GM21576 (cell line): ENCODE data around the gene DCAF17.
"Not testable (repeated sequence)": the region's sequence is repeated elsewhere in the genome, so short reads cannot be mapped to it uniquely, and the experiment has no call there.

Experiments used
- ATAC-seq: cut with Tn5 transposase; IDR thresholded peaks from one replicate; pipeline ENCODE4 v1.9.1; 2021; ENCODE audit warnings: mild to moderate bottlenecking, moderate library complexity; ENCODE audit not compliant: unreplicated experiment

DCAF17 gene

DNA sequence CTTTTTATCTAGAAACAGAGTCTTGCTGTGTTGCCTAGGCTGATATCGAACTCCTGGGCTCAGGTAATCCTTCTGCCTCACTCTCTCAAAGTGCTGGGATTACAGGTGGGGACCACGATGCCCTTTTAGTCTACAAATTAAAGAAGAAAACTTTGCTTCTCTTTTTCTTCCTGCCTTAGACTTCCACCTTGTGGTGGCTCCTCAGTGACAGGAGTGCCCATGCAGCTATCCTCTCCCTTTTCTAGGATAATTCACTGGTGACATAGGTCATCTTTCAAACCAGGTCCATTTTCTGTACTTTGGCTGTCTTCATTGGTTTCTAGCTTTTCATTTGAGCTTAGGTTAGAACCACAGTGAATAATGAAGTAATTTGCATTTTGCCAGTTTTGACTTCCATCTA lies 13.6 kb downstream of the DCAF17 start:
- ATAC-seq, result no peak

DNA sequence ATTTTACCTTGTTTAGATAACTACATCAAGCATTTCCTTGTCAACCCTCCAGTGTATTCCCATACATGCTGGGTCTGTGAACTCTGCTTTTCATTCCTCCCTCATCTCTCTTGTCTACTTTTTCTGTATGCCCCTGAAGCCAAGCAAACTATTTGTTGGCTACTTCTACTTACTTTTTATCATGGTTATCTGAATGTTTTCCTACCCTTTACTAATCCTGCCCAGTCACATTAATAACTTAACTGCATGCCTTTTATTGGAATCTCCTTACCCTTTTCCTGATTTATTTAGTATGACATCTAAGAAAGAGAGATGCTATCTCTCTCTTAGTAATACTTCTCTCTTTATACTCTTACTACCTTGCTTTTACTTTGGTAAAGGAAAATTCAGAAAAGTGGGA lies 17.0 kb downstream of the DCAF17 start:
- no peak for ATAC-seq

DNA sequence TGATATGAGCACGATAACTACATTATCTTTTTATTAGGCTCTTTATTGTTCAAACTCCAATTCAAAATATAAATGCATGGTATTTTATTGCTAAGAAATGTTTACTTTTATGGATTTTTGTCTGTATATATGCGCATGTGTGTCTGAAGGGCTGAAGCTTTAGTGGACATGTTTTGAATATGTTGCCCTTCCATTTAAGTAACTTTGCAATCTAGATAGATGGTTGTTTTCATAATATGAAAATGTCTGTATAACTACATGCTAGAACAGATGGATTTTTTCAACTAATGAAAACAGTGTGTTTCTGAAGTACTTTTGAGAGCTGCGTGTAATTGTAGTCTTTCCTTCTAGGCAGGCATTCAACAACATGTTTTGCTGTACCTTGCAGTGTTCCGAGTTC lies 18.7 kb downstream of the DCAF17 start:
- no peak for ATAC-seq

DNA sequence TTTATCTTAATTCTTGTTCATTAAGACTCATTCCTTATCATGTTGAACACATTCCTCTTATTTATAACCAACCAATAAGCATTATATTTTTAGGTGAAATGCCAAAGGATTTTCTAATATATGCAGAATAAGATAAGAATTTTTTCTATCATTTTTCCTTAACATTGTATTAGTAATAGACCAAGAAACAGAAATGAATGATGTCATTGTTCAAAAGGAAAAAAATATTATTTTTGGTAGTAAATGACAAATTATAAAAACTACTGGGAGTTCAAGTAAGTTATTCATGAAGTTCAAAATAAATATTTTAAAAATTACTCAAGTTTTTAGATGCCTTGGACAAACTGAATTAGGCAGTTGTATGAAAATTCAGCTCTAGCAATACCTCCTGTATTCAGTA lies 25.5 kb downstream of the DCAF17 start:
- no peak for ATAC-seq

DNA sequence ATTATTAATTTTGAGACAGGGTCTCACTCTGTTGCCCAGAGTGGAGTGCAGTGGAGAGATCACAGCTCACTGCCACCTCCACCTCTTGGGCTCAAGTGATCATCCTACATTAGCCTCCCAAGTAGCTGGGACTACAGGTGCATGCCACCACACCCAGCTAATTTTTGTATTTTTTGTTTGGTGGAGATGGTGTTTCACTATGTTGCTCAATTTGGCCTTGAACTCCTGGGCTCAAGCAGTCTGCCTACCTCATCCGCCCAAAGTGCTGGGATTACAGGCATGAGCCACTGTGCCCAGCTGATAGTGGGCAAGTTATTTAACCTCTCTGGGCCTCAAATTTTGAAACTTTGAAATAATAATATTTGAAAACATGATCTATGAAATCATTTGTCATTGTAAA lies 26.5 kb downstream of the DCAF17 start:
- ATAC-seq, result no peak

DNA sequence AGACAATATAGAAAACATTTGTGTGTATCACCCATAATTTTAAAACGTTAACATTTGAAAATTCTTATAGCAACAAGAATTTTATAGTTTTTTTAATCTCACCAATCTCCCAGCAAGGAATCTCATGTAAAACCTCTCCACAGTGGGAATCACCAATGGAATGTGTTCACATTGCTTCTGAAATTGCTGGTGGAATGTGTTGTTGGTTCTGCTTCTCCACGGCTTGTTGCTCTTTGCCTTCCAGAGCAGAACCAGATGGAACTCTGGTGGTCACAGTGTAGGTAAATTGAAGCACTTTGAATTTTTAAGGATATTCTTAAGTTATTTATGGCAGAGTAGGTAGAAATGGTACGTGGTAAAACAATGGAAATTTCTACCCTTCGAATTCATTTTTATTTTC lies 35.1 kb downstream of the DCAF17 start:
- no peak for ATAC-seq

DNA sequence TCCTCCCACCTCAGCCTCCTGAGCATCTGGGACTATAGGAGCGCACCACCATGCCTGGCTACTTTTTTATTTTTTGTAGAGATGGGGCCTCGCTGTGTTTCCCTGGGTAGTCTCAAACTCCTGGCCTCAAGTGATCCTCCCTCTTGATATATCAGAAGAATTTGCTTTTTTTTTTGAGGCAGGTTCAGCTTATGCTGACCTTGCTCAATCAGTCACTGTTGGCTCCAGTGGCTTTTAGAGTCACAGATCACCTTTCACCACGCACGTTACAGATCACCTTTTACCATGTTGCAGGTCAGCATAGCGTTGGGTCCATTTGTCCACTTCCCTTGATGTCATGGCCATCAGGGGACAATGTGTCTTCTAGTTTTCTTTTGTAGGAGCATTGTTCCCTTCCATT lies 36.1 kb downstream of the DCAF17 start:
- ATAC-seq, result no peak

DNA sequence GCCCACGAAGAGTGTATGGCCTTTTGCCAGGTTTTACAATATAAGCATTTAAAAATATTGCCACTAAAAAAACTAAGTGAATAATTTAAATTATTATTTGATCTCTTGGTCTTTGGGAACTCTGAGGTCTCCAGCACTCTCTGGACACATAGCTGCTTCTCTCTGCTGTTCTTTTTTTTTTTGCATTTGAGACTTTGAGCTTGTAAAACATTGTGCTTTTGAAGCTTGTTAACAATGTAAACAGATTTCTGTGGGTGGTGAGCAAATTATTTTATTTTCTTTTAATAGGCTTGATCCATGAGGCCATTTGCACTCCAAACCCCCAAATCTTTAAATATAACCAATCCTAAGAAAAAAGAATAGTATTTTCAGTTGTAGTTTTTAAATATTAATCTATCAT lies 42.0 kb downstream of the DCAF17 start:
- no peak for ATAC-seq

DNA sequence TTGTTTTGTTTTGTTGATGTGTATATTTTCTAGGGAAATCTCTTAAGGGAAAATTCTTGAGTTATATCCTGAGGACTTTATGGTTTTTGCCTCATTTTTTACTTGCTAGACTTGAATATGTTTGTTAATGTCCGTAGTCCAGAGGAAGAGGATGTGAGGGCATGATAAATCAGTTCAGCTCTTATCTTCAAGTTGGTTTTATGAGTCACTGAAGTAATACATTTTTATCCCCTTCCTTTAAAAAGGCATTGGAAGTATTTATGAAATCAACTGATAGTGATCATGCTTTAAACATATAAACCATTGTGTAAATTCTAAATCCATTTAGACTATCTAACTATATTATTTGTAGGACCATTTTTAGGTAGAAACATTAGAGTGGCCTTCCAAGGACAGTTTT lies 44.3 kb downstream of the DCAF17 start:
- ATAC-seq, result no peak

DNA sequence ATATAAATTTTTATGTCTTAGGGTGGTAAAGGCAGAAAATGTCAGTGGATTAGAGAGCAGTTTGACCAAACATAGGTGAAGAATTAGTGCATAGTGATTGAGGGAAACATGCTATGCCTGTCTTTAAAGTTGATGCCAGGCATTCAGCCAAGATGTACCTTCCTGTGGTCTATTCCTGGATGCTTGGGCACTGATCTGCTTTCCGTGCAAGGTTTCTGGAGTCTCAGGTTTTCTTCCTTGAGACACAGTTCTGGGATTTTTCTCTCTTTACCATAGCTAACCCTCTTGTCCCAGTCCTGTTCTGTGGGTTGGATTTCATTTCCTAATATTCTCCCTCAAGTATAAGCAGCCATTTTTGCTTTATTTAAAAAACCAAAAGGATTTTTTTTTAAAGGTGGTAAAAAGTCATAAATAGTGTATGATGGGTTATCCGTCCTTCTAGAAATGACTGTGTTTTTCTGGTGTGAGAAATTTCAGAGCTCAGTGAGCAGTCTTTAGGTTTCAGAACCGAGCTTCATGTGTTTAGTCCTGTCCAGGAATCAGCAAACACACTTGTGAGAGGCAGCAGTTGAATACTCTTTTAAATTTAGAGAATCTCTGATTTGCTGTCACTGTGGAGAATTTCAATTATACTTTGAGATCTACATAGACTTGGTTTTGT lies 45.3 kb downstream of the DCAF17 start:
- peak; percentile 64 for ATAC-seq

DNA sequence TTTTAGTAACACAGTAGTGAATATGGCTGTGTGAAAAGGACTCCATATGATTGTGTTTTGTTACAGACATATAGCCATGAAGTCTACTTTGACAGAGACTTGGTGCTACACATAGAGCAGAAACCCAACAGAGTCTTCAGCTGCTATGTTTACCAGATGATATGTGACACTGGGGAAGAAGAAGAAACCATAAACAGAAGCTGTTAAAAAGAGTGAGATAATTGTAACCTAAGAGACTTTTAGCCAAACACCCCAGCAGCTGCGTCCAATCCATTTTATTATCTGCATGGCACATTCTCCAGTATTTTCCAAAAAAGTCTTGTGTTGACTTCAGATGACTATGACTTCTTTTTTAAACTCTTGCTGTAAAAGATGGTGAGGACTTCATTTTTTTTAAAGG lies 46.9 kb downstream of the DCAF17 start:
- ATAC-seq, result no peak

DNA sequence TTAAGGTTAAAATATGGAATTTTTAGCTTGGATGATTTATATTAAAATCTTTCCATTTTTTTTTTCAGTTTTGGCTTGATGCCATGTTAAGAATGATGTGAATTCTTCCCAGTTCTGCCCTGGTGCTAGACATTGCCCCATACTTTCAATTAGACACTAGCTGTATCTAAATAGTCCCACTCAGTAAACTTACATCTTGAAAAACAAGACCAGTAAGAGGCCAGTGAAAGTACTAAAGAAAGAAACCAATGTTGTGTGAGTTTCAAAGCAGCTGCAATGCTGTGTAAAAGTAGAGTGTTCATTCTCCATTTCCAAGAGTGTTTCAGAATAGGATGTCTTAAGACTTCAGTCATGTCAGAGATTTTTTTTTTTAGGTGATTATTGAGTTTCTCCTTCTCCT lies 48.3 kb downstream of the DCAF17 start:
- no peak for ATAC-seq

DNA sequence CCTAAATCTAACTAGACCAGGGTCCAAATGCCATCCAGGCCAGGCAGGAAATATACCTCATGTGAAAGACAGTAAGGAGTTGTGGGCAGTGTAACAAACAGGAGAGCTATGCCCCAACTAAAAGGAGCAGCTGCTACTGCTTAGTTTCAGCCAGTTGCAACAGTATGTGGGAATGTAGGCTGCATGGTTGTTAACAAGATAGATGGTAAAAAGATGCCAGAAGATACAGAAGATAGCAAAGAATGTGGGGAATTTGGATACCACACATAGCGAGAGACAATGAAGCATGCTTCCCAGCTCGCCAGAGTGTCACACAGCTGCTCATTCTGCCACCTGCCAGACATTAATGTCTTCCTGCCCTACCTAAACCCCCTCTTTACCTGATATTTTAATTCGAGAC lies 48.9 kb downstream of the DCAF17 start:
- ATAC-seq, result no peak

DNA sequence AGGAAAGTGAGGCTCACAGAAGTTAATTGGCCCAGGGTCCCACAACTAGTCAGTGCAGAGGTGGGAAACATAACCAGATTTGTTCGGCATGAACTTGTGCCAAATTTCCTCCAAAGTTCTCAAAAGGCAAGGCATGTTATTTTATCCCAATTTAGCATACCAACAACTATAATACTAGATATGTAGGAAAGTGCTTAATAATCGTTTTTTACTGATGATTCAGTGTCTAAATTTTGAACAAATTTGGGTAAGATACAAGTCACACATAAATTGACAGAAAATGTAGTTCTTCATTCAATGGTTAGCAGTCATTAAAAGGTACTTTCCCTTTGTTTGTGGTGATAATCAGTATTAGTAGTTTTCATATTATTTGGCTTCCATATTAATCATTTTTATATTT lies 49.8 kb downstream of the DCAF17 start:
- ATAC-seq, result no peak

DNA sequence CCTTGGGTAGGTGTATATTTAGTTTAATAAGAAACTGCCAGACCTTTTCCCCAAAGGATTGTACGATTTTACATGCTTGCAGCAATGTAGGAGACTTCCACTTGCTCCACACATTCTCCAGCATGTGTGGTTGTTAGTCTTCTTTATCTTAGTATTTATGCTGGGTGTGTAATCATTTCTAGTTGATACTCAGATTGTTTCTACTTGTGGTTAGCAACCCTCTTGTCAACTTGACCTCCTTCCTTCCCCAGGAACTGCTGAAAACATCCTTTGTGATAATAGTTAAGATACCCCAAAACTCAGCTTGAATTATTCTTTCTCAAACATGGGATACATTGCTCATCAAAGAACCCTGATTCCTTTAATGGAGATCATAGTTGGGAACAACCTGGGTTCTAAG lies 51.1 kb downstream of the DCAF17 start:
- no peak for ATAC-seq

DNA sequence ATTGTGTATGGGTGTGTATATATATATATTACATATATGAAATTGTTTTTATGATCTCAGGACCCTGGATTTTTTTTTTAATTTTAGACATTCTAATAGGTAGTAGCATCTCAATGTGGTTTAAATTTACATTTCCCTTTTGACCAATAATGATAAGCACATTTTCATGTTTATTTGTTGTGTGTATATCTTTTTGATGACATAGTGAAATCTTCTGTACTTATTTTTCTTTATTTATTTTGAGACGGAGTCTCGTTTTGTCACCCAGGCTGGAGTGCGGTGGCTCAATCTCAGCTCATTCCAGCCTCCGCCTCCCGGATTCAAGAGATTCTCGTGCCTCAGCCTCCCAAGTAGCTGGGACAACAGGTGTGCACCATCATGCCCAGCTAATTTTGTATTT lies 53.2 kb downstream of the DCAF17 start:
- ATAC-seq, result no peak

DNA sequence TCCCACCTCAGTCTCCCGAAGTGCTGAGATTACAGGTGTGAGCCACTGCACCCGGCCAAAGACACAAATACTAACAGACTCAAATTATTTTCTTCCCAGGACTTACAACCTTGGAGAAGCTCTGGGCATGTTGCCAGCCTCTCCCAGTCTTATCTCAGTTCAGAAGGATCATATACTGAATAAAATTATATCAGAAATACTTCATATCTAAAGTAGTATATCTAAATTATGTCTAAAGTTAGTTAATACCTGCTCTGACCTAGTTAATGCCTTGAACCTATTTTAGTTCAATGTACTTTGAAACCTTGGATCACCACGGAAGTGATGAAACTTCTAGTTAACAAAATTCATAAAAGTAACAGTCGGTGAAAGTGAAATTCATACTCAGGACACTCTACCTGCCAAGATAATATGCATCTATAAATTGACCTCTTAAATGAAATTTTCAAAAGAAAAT lies 53.8 kb downstream of the DCAF17 start:
- ATAC-seq, result no peak

DNA sequence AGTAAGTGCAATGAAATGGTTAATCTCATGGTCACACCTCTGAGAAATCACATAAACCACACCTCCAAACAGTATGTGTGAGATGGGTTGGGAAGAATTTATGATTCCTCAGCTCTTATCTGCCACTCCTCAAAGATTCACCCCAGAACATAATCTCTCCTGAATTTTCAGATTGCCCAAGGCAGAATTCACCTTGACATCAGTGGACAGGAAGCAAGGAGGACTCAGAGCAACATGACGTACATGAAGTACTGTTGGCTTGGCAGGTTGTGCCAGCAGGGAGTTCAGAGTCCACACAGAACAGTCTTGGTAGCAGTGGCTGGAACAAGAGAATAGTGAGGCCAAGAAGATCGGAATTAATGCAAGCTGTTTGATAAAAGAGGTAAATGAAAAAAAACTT lies 56.6 kb downstream of the DCAF17 start:
- no peak for ATAC-seq

DNA sequence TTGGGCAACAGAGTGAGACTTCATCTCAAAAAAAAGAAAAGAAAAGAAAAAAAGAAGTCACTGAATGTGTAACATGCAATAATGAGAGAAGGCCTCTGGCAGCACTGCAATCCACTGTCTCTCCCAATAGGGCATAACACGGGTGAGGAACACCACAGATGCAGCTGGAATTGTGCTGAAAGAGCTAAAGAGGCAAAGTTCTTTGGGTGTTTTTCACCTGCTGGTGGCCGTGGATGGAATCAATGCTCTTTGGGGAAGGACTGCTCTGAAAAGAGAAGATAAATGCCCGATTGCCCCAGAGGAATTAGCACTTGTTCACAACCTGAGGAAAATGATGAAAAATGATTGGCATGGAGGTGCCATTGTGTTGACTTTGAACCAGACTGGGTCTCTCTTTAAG lies 57.3 kb downstream of the DCAF17 start:
- ATAC-seq, result no peak

DNA sequence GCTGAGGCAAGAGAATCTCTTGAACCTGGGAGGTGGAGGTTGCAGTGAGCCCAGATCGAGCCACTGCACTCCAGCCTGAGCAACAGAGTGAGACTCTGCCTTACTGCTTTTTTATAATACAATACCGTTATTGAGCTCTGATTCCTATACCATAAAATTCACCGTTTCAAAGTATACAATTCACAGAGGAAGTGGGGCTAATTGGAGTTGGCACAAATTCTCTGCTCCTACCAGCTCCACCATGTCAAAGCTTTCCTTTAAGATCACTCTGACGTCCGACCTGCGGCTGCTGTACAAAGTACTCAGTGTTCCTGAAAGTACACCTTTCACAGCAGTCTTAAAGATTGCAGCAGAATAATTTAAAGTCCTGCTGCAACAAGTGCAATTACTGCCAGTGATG lies 58.6 kb downstream of the DCAF17 start:
- no peak for ATAC-seq

DNA sequence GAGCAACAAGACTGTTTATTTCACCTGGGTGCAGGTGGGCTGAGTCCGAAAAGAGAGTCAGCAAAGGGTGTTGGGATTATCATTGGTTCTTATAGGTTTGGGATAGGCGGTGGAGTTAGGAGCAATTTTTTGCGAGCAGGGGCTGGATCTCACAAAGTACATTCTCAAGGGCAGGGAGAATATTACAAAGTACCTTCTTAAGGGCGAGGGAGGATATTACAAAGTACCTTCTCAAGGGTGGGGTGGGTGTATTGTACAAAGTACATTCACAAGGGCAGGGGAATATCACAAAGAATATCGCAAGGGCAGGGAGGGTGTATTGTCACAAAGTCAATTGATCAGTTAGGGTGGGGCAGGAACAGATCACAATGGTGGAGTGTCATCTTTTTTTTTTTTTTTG lies 63.6 kb downstream of the DCAF17 start:
- ATAC-seq, result not testable (repeated sequence)

DNA sequence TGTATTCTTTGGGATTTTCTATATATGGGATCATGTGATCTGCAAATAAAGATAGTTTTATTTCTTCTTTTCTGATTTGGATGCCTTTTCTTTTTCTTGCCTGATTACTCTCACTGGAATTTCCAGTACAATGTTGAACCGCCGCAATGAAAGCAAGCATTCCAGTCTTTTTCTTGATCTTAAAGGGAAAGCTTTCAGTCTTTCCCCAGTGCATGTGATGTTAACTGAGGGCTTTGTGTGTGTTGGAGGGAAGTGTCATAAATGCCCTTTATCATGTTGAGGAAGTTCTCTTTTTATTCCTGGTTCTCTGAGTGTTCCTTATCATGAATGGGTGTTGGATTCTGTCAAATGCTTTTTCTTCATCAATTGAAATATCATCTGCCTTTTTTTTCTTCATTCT lies 71.3 kb downstream of the DCAF17 start:
- no peak for ATAC-seq

DNA sequence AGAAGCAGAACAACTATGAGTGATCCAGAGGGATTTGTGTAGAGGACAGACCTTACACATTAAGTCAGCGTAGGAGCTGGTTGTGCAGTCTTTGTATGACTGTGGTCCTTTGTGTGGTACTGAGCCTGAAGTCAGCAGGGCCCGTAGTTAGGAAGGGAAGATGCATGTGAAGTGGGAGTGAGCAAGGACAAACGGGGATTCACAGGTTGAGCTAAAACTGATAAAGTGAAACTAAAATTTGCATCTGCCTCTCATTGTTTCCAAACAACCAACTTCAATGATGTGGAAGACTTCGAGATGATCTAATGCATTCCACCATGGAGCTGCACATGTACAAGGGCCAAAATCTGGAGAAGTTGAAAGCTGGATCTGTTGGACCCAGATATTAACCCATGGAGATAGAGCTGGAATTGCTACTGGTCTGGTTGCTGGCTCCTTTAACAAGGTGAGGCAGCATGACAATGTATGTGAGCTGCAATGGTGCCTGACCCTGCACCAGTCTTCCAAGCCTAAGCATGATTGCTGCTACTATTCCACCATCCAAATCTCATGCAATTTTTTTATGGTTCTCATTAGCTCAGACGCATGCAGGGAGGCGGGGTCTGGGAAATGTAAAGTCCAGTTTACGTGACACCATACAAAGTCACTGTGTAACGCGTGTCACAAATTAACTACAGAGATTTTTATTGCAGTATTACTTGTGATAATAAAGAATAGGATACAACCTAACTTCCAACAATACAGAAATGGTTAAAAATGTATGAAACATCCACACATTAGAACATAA lies 76.1 kb downstream of the DCAF17 start:
- peak; percentile 65 for ATAC-seq
